Breast epithelium (tissue), 3 donors: ENCODE data around the gene SDK2.

Experiments used
- POLR2A ChIP-seq: fragments of 450-650 bp; IDR thresholded peaks from one replicate; pipeline ENCODE4 v1.6.1; 2016; ENCODE audit warnings: antibody characterized with exemption, mild to moderate bottlenecking, moderate library complexity
- POLR2AphosphoS5 ChIP-seq, 3 donors: sonication (generic); formaldehyde crosslinking; IDR thresholded peaks; one replicate each; pipeline ENCODE4 v1.6.1; 2017; ENCODE audit warnings: antibody characterized with exemption in 3 of 3
- TF ChIP-seq, protein P1 (sequence below), 3 donors: fragments of 450-650 bp; IDR thresholded peaks; one replicate each; pipeline ENCODE4 v1.5.1; 2016 to 2017; ENCODE audit warnings: antibody characterized with exemption in 3 of 3, mild to moderate bottlenecking in 3 of 3, moderate library complexity in 3 of 3

DNA sequence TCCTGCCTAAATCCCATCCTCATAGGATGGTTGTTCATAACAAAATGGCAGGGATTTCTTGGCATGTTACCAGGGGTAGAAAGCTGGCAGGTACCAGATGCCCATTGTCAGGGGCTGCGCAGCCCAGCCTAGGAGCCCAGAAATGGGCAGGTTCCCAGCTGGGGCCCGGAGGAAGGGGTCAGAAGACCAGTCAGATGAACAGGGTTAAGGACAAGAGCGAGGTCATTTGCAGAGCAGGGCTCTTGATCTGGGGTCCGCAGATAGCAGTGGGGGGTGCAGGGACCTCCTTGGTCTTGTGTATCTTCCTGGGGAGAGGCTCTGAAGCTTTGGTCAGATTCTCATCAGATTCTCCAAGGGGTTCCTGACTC, 280.1 kb downstream of the SDK2 start:
- TF ChIP-seq, protein P1, sequence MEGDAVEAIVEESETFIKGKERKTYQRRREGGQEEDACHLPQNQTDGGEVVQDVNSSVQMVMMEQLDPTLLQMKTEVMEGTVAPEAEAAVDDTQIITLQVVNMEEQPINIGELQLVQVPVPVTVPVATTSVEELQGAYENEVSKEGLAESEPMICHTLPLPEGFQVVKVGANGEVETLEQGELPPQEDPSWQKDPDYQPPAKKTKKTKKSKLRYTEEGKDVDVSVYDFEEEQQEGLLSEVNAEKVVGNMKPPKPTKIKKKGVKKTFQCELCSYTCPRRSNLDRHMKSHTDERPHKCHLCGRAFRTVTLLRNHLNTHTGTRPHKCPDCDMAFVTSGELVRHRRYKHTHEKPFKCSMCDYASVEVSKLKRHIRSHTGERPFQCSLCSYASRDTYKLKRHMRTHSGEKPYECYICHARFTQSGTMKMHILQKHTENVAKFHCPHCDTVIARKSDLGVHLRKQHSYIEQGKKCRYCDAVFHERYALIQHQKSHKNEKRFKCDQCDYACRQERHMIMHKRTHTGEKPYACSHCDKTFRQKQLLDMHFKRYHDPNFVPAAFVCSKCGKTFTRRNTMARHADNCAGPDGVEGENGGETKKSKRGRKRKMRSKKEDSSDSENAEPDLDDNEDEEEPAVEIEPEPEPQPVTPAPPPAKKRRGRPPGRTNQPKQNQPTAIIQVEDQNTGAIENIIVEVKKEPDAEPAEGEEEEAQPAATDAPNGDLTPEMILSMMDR (IDR thresholded peaks at IDR 0.05) = no peak
- TF ChIP-seq POLR2AphosphoS5 (IDR thresholded peaks at IDR 0.05) = no peak
- TF ChIP-seq POLR2A = no peak
